ENCODE results near the gene TBX2. TPM values are rescaled to one million over a fixed set of nuclear protein-coding genes. Genes with fewer than 3 reads are reported as not detected.

TBX2 gene
- total RNA-seq, 1 donor from 2014 or later = 0.34 TPM

DNA sequence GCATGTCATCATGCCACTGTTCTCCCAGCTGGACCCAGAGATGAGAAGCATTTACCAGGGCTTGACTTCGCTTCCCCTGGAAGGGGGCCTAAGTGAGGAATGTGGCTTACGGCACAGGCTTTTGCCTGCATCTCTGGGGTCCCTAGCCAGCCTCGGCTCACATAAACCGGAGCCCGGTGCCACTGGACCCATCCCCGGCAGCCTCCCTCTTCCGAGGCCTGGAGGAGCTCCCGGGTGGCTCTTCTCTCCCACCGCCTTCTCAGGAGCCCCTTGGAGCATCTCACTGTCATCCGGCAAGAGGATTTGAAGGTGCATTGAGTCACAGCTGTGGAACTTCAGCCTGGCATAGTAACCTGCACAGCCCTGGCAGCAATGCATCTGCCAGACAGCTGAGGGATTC, 29.9 kb upstream of the TBX2 start:
- DNase-seq = no peak

DNA sequence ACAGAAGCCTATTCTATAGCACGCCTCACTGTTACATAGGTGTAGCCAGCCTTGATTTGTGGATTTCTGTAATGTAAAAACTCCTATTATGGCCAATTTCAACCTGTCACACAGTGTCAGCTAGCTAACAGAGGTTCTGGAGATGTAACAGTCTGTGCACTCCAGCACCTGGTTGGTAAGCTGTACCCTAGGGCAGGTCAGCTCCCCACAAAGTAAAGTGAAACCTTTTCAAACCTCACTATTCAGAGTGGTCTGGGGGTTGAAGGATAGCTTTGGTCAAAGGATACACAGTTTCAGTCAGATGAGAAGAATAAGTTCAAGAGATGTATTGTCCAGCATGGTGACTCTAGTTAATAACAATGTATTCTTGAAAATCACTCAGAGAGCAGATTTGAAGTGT, 28.5 kb upstream of the TBX2 start:
- DNase-seq = no peak

GRCh38 chr17:61371606-61372005, 28.0 kb upstream of the TBX2 start:
- no peak for DNase-seq

GRCh38 chr17:61372436-61372835, 27.2 kb upstream of the TBX2 start:
- no peak for DNase-seq

DNA sequence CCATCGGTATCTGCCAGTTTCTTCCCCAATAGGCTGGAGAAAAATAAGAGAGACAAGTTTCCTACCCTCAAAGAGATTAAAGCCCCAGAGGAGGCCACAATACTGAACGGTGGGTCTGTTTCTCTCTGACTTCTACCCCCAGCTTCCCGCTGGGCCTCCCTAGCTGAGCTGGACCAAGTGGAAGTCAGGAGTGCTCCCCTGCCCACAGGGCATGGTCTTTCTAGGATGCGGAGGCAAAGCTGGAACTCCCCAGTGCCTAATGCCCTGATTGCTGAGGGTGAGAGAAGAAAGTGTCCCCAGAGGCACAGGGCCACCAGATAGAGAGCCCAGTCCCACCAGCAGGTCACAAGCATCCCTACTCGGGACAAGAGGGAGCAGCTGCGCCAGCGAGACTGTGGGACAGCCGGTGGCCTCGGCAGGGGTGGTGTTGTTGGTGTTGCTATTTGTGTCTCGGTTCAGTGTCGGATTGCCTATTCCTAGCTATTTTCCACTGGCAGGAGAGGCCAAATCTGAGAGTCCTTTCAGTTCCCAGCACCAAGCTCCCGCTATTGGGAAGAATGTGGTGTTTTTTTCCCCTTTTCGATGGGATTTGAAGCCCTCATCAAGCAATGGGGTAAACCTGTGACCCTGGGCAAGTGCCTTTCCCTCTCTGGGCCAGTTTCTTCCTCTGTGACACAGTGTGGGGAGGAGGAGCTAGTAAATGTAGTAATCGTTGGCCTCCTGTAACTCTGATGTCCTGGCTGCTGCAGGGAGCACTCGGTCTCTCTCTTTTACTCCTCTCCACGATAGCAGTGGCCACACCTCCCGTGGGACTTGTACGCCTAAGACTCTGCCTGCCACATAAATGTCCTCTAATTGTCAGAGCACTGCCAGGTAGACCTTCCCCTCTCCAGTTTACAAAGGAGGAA, 22.5 kb upstream of the TBX2 start:
- no peak for DNase-seq

DNA sequence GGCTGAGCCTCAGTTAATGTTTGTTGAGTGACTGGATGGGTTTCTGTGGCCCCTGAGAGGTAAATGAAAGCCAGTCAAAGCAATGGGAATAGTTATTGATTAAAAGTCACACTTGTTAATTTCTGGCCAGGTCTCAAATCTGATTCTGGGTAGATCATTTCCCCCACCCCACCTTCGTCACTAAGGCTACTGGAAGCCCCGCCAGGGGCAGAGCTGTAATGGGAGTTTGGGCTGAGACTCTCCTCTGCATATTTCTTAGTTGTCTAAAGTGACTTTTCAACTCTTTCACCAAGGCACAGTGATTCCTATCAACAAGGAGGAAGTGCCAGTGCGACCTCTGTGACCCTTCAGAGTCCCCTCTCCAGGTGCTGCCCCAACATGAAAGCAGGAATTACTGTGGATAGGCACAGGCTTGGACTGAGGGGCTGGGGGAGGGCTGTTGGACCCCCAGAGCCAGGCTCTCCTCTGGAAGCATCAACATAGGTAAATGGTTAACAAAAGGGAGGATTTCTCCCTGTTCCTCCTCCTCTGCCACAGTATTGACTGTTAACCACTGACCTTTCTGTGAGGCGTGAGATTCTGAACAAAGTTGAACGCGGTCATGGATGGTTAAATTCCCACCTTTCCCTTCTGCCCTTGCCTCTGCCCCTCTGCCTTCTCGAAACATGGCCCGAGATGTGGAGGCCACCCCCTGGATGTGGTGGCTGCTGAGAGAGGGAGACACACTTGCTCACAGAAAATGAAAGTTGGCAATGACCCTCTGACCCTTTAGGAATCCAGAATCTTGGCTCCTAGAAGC, 20.8 kb upstream of the TBX2 start:
- DNase-seq = no peak

GRCh38 chr17:61379457-61380216, 20.0 kb upstream of the TBX2 start:
- no peak for DNase-seq

- DNase-seq = no peak
Observed at GRCh38 chr17:61380217-61380835, 19.3 kb upstream of the TBX2 start.

GRCh38 chr17:61380836-61381525, 18.7 kb upstream of the TBX2 start:
- no peak for DNase-seq

- DNase-seq = no peak
Observed at GRCh38 chr17:61381537-61381936, 18.1 kb upstream of the TBX2 start.

GRCh38 chr17:61382796-61383688, 16.6 kb upstream of the TBX2 start:
- DNase-seq = no peak

GRCh38 chr17:61383689-61384201, 15.9 kb upstream of the TBX2 start:
- DNase-seq = no peak

DNA sequence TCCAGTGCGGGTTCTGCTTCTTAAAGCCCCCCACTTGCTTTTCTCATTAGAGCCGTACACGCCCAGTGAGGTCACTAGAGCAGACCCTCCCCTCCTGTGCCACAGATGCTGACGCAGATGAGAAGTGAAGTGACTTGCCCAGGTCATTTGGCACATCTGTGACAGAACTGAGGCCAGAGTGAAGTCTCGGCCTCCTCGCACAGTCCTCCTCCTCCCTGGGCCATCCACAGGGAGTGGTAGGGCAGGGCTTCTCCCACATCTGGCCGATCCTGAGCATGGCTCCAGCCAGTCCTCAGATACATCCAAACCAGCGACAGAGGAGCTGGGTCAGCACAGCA, 15.3 kb upstream of the TBX2 start:
- no peak for DNase-seq

- DNase-seq = no peak
Observed at GRCh38 chr17:61384692-61385576, 14.7 kb upstream of the TBX2 start.

- no peak for DNase-seq
Observed at GRCh38 chr17:61385577-61386236, 13.9 kb upstream of the TBX2 start.

GRCh38 chr17:61386251-61386650, 13.4 kb upstream of the TBX2 start:
- DNase-seq = no peak

- no peak for DNase-seq
Observed at GRCh38 chr17:61387011-61387410, 12.6 kb upstream of the TBX2 start.

DNA sequence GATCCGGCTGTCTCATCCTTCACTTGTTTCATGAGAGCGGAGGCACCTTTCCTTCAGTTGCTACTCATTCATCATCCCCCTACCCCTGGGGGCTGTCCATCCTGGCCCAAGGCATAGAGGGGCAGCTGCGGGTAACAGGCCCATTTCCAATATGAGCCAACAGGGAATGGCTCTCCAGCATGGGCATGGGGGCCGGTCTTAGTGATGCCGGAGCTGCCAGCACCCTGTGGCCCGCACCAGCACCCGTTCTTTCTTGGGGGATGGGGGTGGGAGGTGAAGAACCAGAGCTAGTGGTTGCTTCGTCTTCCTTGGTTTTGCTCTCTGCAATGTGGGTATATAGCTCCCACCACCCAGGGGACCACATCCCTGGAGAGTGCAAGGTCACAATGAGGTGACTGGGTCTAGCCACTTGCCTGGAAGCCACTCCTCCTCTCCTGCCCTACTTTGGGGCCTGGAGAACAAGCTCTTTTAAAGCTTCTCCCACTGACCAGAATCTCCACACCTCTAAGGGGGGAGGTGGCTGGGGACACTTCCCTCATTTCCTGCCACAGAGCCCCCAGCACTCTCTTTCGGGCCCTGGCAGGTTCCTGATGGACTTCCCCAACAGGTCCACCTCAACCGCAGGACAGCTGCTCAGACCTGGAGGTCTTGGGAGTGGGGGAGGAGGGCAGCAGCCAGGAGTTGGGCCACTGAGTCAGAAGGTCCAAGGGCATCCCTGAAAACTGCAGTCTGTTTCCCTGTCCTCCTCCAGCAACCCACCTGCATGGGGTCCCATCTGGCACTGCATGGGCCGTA, 11.9 kb upstream of the TBX2 start:
- no peak for DNase-seq
